ENCODE measurements around the gene STXBP5.

DNA sequence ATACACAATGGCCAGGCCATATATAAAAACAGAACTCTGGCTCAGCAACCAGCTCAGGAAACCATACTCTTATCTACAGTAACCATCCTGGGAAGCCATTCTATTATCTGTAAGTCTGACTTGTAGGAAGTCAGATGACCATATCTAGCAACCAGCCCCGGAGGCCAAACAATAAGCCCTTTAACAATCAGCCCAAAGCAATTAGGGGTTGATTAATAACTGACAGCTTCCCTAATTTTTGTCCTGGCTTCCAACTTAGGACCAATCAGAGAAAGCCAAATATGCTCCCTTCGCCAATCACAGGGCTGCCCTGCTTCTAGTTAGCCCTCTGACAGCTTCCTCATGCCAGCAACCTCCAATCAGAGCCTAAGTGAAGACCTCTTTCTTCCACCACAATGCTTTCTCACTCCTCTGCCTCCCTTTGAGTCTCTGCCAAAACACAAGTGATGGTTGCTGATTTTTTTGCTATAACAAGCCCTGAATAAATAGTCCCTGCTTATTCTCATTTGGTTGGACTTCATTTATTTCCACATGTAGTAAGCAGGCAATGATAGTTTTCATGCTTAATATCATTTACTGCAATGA is 37.8 kb upstream of the STXBP5 start:
- TF ChIP-seq, protein P1, sequence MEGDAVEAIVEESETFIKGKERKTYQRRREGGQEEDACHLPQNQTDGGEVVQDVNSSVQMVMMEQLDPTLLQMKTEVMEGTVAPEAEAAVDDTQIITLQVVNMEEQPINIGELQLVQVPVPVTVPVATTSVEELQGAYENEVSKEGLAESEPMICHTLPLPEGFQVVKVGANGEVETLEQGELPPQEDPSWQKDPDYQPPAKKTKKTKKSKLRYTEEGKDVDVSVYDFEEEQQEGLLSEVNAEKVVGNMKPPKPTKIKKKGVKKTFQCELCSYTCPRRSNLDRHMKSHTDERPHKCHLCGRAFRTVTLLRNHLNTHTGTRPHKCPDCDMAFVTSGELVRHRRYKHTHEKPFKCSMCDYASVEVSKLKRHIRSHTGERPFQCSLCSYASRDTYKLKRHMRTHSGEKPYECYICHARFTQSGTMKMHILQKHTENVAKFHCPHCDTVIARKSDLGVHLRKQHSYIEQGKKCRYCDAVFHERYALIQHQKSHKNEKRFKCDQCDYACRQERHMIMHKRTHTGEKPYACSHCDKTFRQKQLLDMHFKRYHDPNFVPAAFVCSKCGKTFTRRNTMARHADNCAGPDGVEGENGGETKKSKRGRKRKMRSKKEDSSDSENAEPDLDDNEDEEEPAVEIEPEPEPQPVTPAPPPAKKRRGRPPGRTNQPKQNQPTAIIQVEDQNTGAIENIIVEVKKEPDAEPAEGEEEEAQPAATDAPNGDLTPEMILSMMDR (IDR thresholded peaks at IDR 0.05; ENCODE audit: low read depth, low read length, missing input control): no peak
- TF ChIP-seq, protein P2, sequence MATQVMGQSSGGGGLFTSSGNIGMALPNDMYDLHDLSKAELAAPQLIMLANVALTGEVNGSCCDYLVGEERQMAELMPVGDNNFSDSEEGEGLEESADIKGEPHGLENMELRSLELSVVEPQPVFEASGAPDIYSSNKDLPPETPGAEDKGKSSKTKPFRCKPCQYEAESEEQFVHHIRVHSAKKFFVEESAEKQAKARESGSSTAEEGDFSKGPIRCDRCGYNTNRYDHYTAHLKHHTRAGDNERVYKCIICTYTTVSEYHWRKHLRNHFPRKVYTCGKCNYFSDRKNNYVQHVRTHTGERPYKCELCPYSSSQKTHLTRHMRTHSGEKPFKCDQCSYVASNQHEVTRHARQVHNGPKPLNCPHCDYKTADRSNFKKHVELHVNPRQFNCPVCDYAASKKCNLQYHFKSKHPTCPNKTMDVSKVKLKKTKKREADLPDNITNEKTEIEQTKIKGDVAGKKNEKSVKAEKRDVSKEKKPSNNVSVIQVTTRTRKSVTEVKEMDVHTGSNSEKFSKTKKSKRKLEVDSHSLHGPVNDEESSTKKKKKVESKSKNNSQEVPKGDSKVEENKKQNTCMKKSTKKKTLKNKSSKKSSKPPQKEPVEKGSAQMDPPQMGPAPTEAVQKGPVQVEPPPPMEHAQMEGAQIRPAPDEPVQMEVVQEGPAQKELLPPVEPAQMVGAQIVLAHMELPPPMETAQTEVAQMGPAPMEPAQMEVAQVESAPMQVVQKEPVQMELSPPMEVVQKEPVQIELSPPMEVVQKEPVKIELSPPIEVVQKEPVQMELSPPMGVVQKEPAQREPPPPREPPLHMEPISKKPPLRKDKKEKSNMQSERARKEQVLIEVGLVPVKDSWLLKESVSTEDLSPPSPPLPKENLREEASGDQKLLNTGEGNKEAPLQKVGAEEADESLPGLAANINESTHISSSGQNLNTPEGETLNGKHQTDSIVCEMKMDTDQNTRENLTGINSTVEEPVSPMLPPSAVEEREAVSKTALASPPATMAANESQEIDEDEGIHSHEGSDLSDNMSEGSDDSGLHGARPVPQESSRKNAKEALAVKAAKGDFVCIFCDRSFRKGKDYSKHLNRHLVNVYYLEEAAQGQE (IDR thresholded peaks at IDR 0.05): no peak
- TF ChIP-seq, protein P3, sequence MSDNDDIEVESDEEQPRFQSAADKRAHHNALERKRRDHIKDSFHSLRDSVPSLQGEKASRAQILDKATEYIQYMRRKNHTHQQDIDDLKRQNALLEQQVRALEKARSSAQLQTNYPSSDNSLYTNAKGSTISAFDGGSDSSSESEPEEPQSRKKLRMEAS (IDR thresholded peaks at IDR 0.05): no peak
- no peak for TF ChIP-seq JUND (IDR thresholded peaks at IDR 0.05)
- no peak for TF ChIP-seq RAD21 (IDR thresholded peaks at IDR 0.05)
- TF ChIP-seq GABPA (IDR thresholded peaks at IDR 0.05 in 1 of 2, conservative IDR thresholded peaks at IDR 0.05 in 1 of 2): no peak
- TF ChIP-seq EGR1 (IDR thresholded peaks at IDR 0.05; ENCODE audit: low read depth in 2 of 2): no peak
- no peak for TF ChIP-seq HNF4A (conservative IDR thresholded peaks at IDR 0.05)
- TF ChIP-seq FOXA1 (IDR thresholded peaks at IDR 0.05): no peak
- TF ChIP-seq, protein P4, sequence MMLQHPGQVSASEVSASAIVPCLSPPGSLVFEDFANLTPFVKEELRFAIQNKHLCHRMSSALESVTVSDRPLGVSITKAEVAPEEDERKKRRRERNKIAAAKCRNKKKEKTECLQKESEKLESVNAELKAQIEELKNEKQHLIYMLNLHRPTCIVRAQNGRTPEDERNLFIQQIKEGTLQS (IDR thresholded peaks at IDR 0.05): no peak
- no peak for TF ChIP-seq YY1 (IDR thresholded peaks at IDR 0.05)

Data from liver (tissue), 3 donors.